ENCODE data around the gene SEZ6L.

GRCh38 chr22:26302726-26303125 lies 133.5 kb downstream of the SEZ6L start:
- TF ChIP-seq CTCF (IDR thresholded peaks at IDR 0.05 in 4 of 5, conservative IDR thresholded peaks at IDR 0.05 in 1 of 5) (no peak), POLR2A (IDR thresholded peaks at IDR 0.05) (no peak)
